H1 (cell line): ENCODE measurements around the gene ZDHHC3. TPM values are rescaled to one million over a fixed set of nuclear protein-coding genes. Genes with fewer than 3 reads are reported as not detected.

Source experiments
- CTCF ChIA-PET: fragments of 300-600 bp; sonication (Branson Sonifier 250); formaldehyde crosslinking; loops from one replicate; lab custom pipeline; 2021; ENCODE audit not compliant: partially characterized antibody; lab: Charles Lee
- POLR2A ChIA-PET: fragments of 300-600 bp; sonication (Branson Sonifier 250); formaldehyde crosslinking; loops from one replicate; lab custom pipeline; 2021; ENCODE audit warnings: inconsistent platforms; ENCODE audit not compliant: partially characterized antibody; lab: Charles Lee
- DNase-seq, 2 experiments: peaks; one replicate each; pipeline versions ENCODE4 v3.0.0 to v3.0.0-alpha.2; 2010 to 2022; ENCODE audit warnings: low spot score in 2 of 2, low read depth in 1 of 2, mixed read lengths in 1 of 2
- FAIRE-seq: peaks from 2 replicates; lab custom pipeline; 2011; peaks lifted over from hg19 to GRCh38; lab: Jason Lieb, UNC
- H2AFZ ChIP-seq: 2 replicates; pipeline ENCODE4 v1.8.1; 2012; ENCODE audit warnings: low read length, inconsistent platforms
- H2AK5ac ChIP-seq: 2 replicates; pipeline ENCODE4 v1.6.1; 2013; ENCODE audit warnings: low read depth, low read length
- H2BK120ac ChIP-seq: replicated peaks from 2 replicates; pipeline ENCODE3; 2013; ENCODE audit warnings: low read depth, low read length, inconsistent platforms
- H2BK12ac ChIP-seq: 2 replicates; pipeline ENCODE4 v1.6.1; 2013; ENCODE audit warnings: low read depth, low read length
- H2BK15ac ChIP-seq: 2 replicates; pipeline ENCODE4 v1.6.1; 2013; ENCODE audit warnings: low read length
- H2BK20ac ChIP-seq: 2 replicates; pipeline ENCODE4 v1.6.1; 2013; ENCODE audit warnings: low read length
- H2BK5ac ChIP-seq: 2 replicates; pipeline ENCODE4 v1.6.1; 2013; ENCODE audit warnings: low read depth, low read length
- H3K14ac ChIP-seq: 2 replicates; pipeline ENCODE4 v1.6.1; 2013; ENCODE audit warnings: inconsistent platforms; ENCODE audit not compliant: insufficient read length
- H3K18ac ChIP-seq: 2 replicates; pipeline ENCODE4 v1.6.1; 2013; ENCODE audit warnings: low read length; ENCODE audit errors: extremely low read depth
- H3K23ac ChIP-seq: 2 replicates; pipeline ENCODE4 v1.6.1; 2013; ENCODE audit warnings: inconsistent platforms; ENCODE audit not compliant: insufficient read length
- H3K23me2 ChIP-seq: 2 replicates; pipeline ENCODE4 v1.6.1; 2013; ENCODE audit warnings: low read depth, low read length
- H3K27ac ChIP-seq: 2 replicates; pipeline ENCODE4 v1.6.1; 2011; ENCODE audit warnings: low read depth, low read length, inconsistent platforms
- H3K27me3 ChIP-seq, 4 experiments: replicated peaks in 1 of 4; 1 replicate in 1 of 4; 2 replicates in 3 of 4; pipeline versions ENCODE4 v1.6.1 to v1.8.1; 2011 to 2013; ENCODE audit warnings: low read length in 3 of 4, mild to moderate bottlenecking in 3 of 4, inconsistent platforms in 2 of 4, mixed read lengths in 2 of 4, moderate library complexity in 1 of 4; ENCODE audit not compliant: control insufficient read depth in 3 of 4, insufficient read depth in 3 of 4; ENCODE audit errors: extremely low read depth in 1 of 4
- H3K36me3 ChIP-seq, 4 experiments: 2 replicates each; pipeline versions ENCODE4 v1.6.1 to v1.8.1; 2011 to 2013; ENCODE audit warnings: mild to moderate bottlenecking in 4 of 4, low read length in 3 of 4, moderate library complexity in 2 of 4, control low read depth in 1 of 4, inconsistent platforms in 1 of 4; ENCODE audit not compliant: insufficient read depth in 4 of 4, control insufficient read depth in 2 of 4
- H3K4ac ChIP-seq: replicated peaks from 2 replicates; pipeline ENCODE3; 2013; ENCODE audit warnings: low read length, low read depth, mixed read lengths, inconsistent platforms; ENCODE audit not compliant: insufficient read length
- H3K4me1 ChIP-seq, 4 experiments: replicated peaks in 1 of 4; 1 replicate in 1 of 4; 2 replicates in 3 of 4; pipeline versions ENCODE4 v1.6.1 to v1.8.1; 2011 to 2013; ENCODE audit warnings: low read length in 3 of 4, inconsistent platforms in 2 of 4, mixed read lengths in 1 of 4; ENCODE audit not compliant: insufficient read depth in 4 of 4, control insufficient read depth in 3 of 4
- H3K4me2 ChIP-seq, 2 experiments: 2 replicates each; pipeline versions ENCODE4 v1.6.1 to v1.8.1; 2011 to 2013; ENCODE audit warnings: low read depth in 2 of 2, low read length in 2 of 2, control low read depth in 1 of 2, inconsistent platforms in 1 of 2, mild to moderate bottlenecking in 1 of 2; ENCODE audit not compliant: insufficient read depth in 1 of 2
- H3K4me3 ChIP-seq, 4 experiments: fragments of 200-600, 300-600 bp in 1 of 4; sonication (generic), shearing (Covaris generic), sonication (Bioruptor Twin) in 1 of 4; 2 replicates each; pipeline versions ENCODE4 v1.5.1 to v1.8.1; 2011 to 2016; ENCODE audit warnings: low read length in 4 of 4, low read depth in 3 of 4, control low read depth in 2 of 4, inconsistent platforms in 2 of 4, mild to moderate bottlenecking in 2 of 4, mixed read lengths in 1 of 4, moderate library complexity in 1 of 4; ENCODE audit not compliant: insufficient read depth in 2 of 4; ENCODE audit errors: extremely low read depth in 1 of 4
- H3K56ac ChIP-seq: replicated peaks from 2 replicates; pipeline ENCODE3; 2013; ENCODE audit warnings: low read depth, mild to moderate bottlenecking, mixed read lengths, low read length, inconsistent platforms; ENCODE audit not compliant: insufficient read length
- H3K79me1 ChIP-seq: 2 replicates; pipeline ENCODE4 v1.6.1; 2013; ENCODE audit warnings: low read depth, low read length, control low read depth
- H3K79me2 ChIP-seq, 2 experiments: 2 replicates each; pipeline versions ENCODE4 v1.6.1 to v1.8.1; 2012 to 2013; ENCODE audit warnings: low read length in 2 of 2, mild to moderate bottlenecking in 2 of 2, inconsistent platforms in 1 of 2; ENCODE audit not compliant: insufficient read depth in 2 of 2, control insufficient read depth in 1 of 2
- H3K9ac ChIP-seq, 4 experiments: replicated peaks in 1 of 4; 1 replicate in 1 of 4; 2 replicates in 3 of 4; pipeline versions ENCODE4 v1.6.1 to v1.8.1; 2011 to 2013; ENCODE audit warnings: low read depth in 3 of 4, low read length in 3 of 4, control low read depth in 2 of 4, mild to moderate bottlenecking in 2 of 4, moderate library complexity in 2 of 4, inconsistent platforms in 1 of 4; ENCODE audit errors: extremely low read depth in 1 of 4
- H3K9me3 ChIP-seq, 2 experiments: 2 replicates each; pipeline versions ENCODE4 v1.6.1 to v1.8.1; 2012 to 2013; ENCODE audit warnings: mild to moderate bottlenecking in 2 of 2, moderate library complexity in 2 of 2, control low read depth in 1 of 2, inconsistent platforms in 1 of 2, low read depth in 1 of 2, low read length in 1 of 2, mixed read lengths in 1 of 2; ENCODE audit not compliant: insufficient read depth in 2 of 2
- H4K20me1 ChIP-seq, 2 experiments: replicated peaks in 1 of 2; 2 replicates each; pipeline versions ENCODE3 to v1.8.1; 2011 to 2013; ENCODE audit warnings: inconsistent platforms in 2 of 2, low read length in 2 of 2, mild to moderate bottlenecking in 1 of 2; ENCODE audit not compliant: insufficient read depth in 2 of 2, control insufficient read depth in 1 of 2
- H4K5ac ChIP-seq: 2 replicates; pipeline ENCODE4 v1.6.1; 2013; ENCODE audit warnings: low read length, low read depth, mixed read lengths, inconsistent platforms; ENCODE audit not compliant: insufficient read length
- H4K8ac ChIP-seq: 2 replicates; pipeline ENCODE4 v1.8.0; 2013; ENCODE audit warnings: mild to moderate bottlenecking, moderate library complexity, low read length, inconsistent platforms; ENCODE audit not compliant: insufficient read depth; ENCODE audit errors: extremely low read depth
- H4K91ac ChIP-seq: replicated peaks from 2 replicates; pipeline ENCODE3; 2013; ENCODE audit warnings: low read length, mixed read lengths, inconsistent platforms; ENCODE audit not compliant: insufficient read length
- EGR1 ChIP-seq: IDR thresholded peaks from 2 replicates; pipeline ENCODE4 v1.6.1; 2011; ENCODE audit warnings: low read depth, low read length, borderline replicate concordance
- EP300 ChIP-seq, 2 experiments: IDR thresholded peaks; 1 replicate in 1 of 2; 2 replicates in 1 of 2; pipeline ENCODE4 v1.6.1; 2011 to 2012; ENCODE audit warnings: low read depth in 2 of 2, low read length in 2 of 2, mild to moderate bottlenecking in 2 of 2, borderline replicate concordance in 1 of 2, inconsistent platforms in 1 of 2, moderate library complexity in 1 of 2
- FOSL1 ChIP-seq: IDR thresholded peaks from 2 replicates; pipeline ENCODE4 v1.6.1; 2011; ENCODE audit warnings: mild to moderate bottlenecking, low read depth, low read length, moderate library complexity; ENCODE audit not compliant: insufficient read depth
- GABPA ChIP-seq: IDR thresholded peaks from 2 replicates; pipeline ENCODE4 v1.6.1; 2011; ENCODE audit warnings: mild to moderate bottlenecking, low read length, moderate library complexity, borderline replicate concordance; ENCODE audit not compliant: insufficient read depth
- GTF2F1 ChIP-seq: IDR thresholded peaks from 2 replicates; pipeline ENCODE4 v1.6.1; 2012; ENCODE audit warnings: low read depth, low read length, improper control_type of control experiment, borderline replicate concordance
- HDAC6 ChIP-seq: IDR thresholded peaks from one replicate; pipeline ENCODE4 v1.7.1; 2012; ENCODE audit warnings: low read depth, mild to moderate bottlenecking, inconsistent platforms, low read length, moderate library complexity
- JUND ChIP-seq: IDR thresholded peaks from 2 replicates; pipeline ENCODE4 v1.6.1; 2011; ENCODE audit warnings: mild to moderate bottlenecking, improper control_type of control experiment, low read length
- KDM5A ChIP-seq: fragments of 200-600 bp; IDR thresholded peaks from 2 replicates; pipeline ENCODE4 v1.7.1; 2012; ENCODE audit warnings: mild to moderate bottlenecking, low read length, inconsistent platforms, mixed read lengths
- NRF1 ChIP-seq: IDR thresholded peaks from 2 replicates; pipeline ENCODE4 v1.6.1; 2011; ENCODE audit warnings: mild to moderate bottlenecking, low read depth, low read length, improper control_type of control experiment
- RXRA ChIP-seq: IDR thresholded peaks from 2 replicates; pipeline ENCODE4 v1.6.1; 2011; ENCODE audit warnings: low read depth, mild to moderate bottlenecking, low read length, moderate library complexity; ENCODE audit not compliant: insufficient read depth
- SAP30 ChIP-seq: fragments of 300-600 bp; sonication (generic); IDR thresholded peaks from 2 replicates; pipeline ENCODE4 v1.7.1; 2012; ENCODE audit warnings: low read length, moderate library complexity, mild to moderate bottlenecking, inconsistent platforms; ENCODE audit not compliant: insufficient read depth, insufficient replicate concordance
- SIN3A ChIP-seq, 2 experiments: IDR thresholded peaks in 1 of 2; conservative IDR thresholded peaks in 1 of 2; 2 replicates each; pipeline ENCODE4 v1.6.1; 2011 to 2012; ENCODE audit warnings: low read length in 2 of 2, improper control_type of control experiment in 1 of 2, low read depth in 1 of 2, mild to moderate bottlenecking in 1 of 2
- SIX5 ChIP-seq: IDR thresholded peaks from 2 replicates; pipeline ENCODE4 v1.6.1; 2011; ENCODE audit warnings: mild to moderate bottlenecking, low read depth, low read length
- SP2 ChIP-seq: IDR thresholded peaks from 2 replicates; pipeline ENCODE4 v1.6.1; 2012; ENCODE audit warnings: mild to moderate bottlenecking, low read length, inconsistent platforms
- WGBS, 2 experiments: shearing (Covaris generic) in 1 of 2; methylation state at CpG; one replicate each; pipeline versions ENCODE4 v1.1.6 to v1.1.7; 2013 to 2015; ENCODE audit warnings: low lambda C conversion rate in 2 of 2, mixed read lengths in 2 of 2, inconsistent platforms in 1 of 2, low coverage in 1 of 2, missing lambda C conversion rate in 1 of 2; ENCODE audit not compliant: insufficient replicate concordance in 2 of 2, insufficient coverage in 1 of 2, insufficient read length in 1 of 2; ENCODE audit errors: extremely low coverage in 1 of 2, missing lambda C conversion rate in 1 of 2; 5-methylcytosine and 5-hydroxymethylcytosine counted together
- polyA plus RNA-seq, 7 experiments: library from polyadenylated mRNA; depleted of rRNA in 3 of 7; stranded (reverse) in 5 of 7; unstranded in 2 of 7; fragments of >200 nt in 5 of 7; fragments of 200-250 nt in 2 of 7; gene quantifications; 1 replicate in 5 of 7; 2 replicates in 1 of 7; 4 replicates in 1 of 7; pipeline versions ENCODE4 v1.2.1 to v1.2.3, GENCODE V29; 2011 to 2013; ENCODE audit warnings: missing spikeins in 2 of 7, mixed read lengths in 2 of 7
- total RNA-seq: library from RNA; stranded (reverse); fragmentation: NEBNext Ultra II Directional; extraction: Animal tissue kit (Norgen Biotek cat#: 25700); gene quantifications from 2 replicates; pipeline ENCODE4 v1.2.1, GENCODE V29; 2021

The ZDHHC3 gene
- total and polyA plus RNA-seq, 2 of the 8 experiments (the other 6 are each of a cell fraction or from before 2014, with no cell fraction given) = 77.4 to 88.7 TPM

DNA sequence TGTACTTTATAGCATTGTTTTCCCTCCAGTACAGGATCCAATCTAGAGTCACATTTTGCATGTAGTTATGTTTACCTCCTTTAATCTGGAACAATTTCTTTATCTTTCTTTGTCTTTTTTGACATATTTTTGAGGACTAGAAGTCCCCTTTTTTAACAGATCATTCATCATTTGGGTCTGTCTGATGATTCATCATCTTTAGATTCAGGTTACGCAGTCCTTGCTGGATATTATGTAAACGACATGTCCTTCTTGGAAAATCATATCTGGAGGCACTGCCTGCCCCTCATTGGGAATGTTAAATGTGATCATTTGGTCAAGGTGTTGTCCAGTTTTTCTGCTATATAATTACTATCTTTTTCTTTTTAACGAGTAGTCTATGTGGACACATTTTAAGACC lies 83.3 kb downstream of the ZDHHC3 start:
- Histone ChIP-seq H2BK15ac (no peak overlapping the region), H3K4me2 (no peak overlapping the region), H3K4me3 (no peak overlapping the region), H4K20me1 (no peaks in the 10 kb centered on the region), H2BK5ac (no peak overlapping the region), H3K27me3 (no peaks in the 10 kb centered on the region), H3K79me1 (no peaks in the 10 kb centered on the region; the same call in 1 of the 2 replicates), H3K79me2 (no peaks in the 10 kb centered on the region), H2BK120ac (no peak overlapping the region), H3K23me2 (no peaks in the 10 kb centered on the region; the same call in 1 of the 2 replicates), H2AK5ac (no peak overlapping the region), H4K91ac (no peak overlapping the region), H3K56ac (no peak overlapping the region), H3K9me3 (no peaks in the 10 kb centered on the region), H3K36me3 (no peaks in the 10 kb centered on the region), H3K4ac (no peak overlapping the region), H4K8ac (no peak overlapping the region), H2BK20ac (no peak overlapping the region), H3K18ac (no peak overlapping the region), H4K5ac (no peak overlapping the region), H2AFZ (no peak overlapping the region), H2BK12ac (no peak overlapping the region), H3K23ac (no peak overlapping the region), H3K4me1 (peaks cover 0 to 5% (median 3%) of the 10 kb centered on the region in 4 experiments; a peak in 3 of 7 replicates), H3K9ac (no peak overlapping the region), H3K27ac (no peak overlapping the region), H3K14ac (no peak overlapping the region)
- DNase-seq (no peak), FAIRE-seq (no peak)
- CTCF ChIA-PET = interaction anchor here (0.7 kb wide), 1 partner anchor 22 kb away, joined by 3 read pairs; no protein-coding TSS in a partner anchor
- POLR2A ChIA-PET = no interaction called here
- WGBS, 2 experiments = 85% methylated on average over 3 of the region's 3 CpGs; no CpG with 5 or more reads in 1 of the 2 experiments
- no peak for TF ChIP-seq SP2
- no peak for TF ChIP-seq NRF1
- TF ChIP-seq EP300 (IDR thresholded peaks at IDR 0.05; ENCODE audit: borderline replicate concordance in 1 of 2, low read depth in 2 of 2, low read length in 2 of 2) = no peak
- TF ChIP-seq HDAC6 = no peak
- TF ChIP-seq RXRA = no peak
- TF ChIP-seq SAP30 = no peak
- no peak for TF ChIP-seq SIN3A (conservative IDR thresholded peaks at IDR 0.05 in 1 of 2, IDR thresholded peaks at IDR 0.05 in 1 of 2; ENCODE audit: low read depth in 1 of 2, low read length in 2 of 2)
- no peak for TF ChIP-seq GTF2F1
- no peak for TF ChIP-seq GABPA
- no peak for TF ChIP-seq EGR1
- no peak for TF ChIP-seq JUND
- no peak for TF ChIP-seq KDM5A
- no peak for TF ChIP-seq FOSL1
- no peak for TF ChIP-seq SIX5
